Astrocyte (in vitro differentiated cells and primary cell): ENCODE data around the gene SLC30A1. TPM values are rescaled to one million over a fixed set of nuclear protein-coding genes. Genes with fewer than 3 reads are reported as not detected.

Experiments used
- DNase-seq: peaks from one replicate; pipeline ENCODE4 v3.0.0-alpha.2; 2010; ENCODE audit warnings: low read depth
- FAIRE-seq: peaks from 2 replicates; lab custom pipeline; 2011; peaks lifted over from hg19 to GRCh38; lab: Jason Lieb, UNC
- H2AFZ ChIP-seq: 2 replicates; pipeline ENCODE4 v1.6.0; 2012; ENCODE audit warnings: low read depth, low read length, inconsistent platforms
- H3K27ac ChIP-seq: 2 replicates; pipeline ENCODE4 v1.5.1; 2011; ENCODE audit warnings: low read depth, low read length, inconsistent platforms
- H3K27me3 ChIP-seq: 2 replicates; pipeline ENCODE4 v1.6.0; 2011; ENCODE audit warnings: low read length, inconsistent platforms; ENCODE audit not compliant: insufficient read depth
- H3K36me3 ChIP-seq: 2 replicates; pipeline ENCODE4 v1.5.1; 2011; ENCODE audit warnings: low read length, inconsistent platforms; ENCODE audit not compliant: insufficient read depth
- H3K4me1 ChIP-seq: 2 replicates; pipeline ENCODE4 v1.5.1; 2011; ENCODE audit warnings: low read length, inconsistent platforms; ENCODE audit not compliant: insufficient read depth
- H3K4me2 ChIP-seq: 2 replicates; pipeline ENCODE4 v1.6.0; 2012; ENCODE audit warnings: low read length, inconsistent platforms
- H3K4me3 ChIP-seq: 2 replicates; pipeline ENCODE4 v1.5.1; 2011; ENCODE audit warnings: low read depth, mild to moderate bottlenecking, low read length, inconsistent platforms; ENCODE audit not compliant: insufficient read depth
- H3K79me2 ChIP-seq: 2 replicates; pipeline ENCODE4 v1.6.0; 2012; ENCODE audit warnings: mild to moderate bottlenecking, low read length, inconsistent platforms; ENCODE audit not compliant: insufficient read depth
- H3K9ac ChIP-seq: 2 replicates; pipeline ENCODE4 v1.6.0; 2012; ENCODE audit warnings: mild to moderate bottlenecking, low read length, inconsistent platforms
- H3K9me3 ChIP-seq: 2 replicates; pipeline ENCODE4 v1.5.1; 2012; ENCODE audit warnings: low read depth, mild to moderate bottlenecking, low read length, inconsistent platforms; ENCODE audit not compliant: insufficient read depth
- H4K20me1 ChIP-seq: 2 replicates; pipeline ENCODE4 v1.6.0; 2012; ENCODE audit warnings: low read length, inconsistent platforms; ENCODE audit not compliant: insufficient read depth
- H3K27ac Mint-ChIP-seq: one replicate; pipeline ENCODE4 v1.8.0; 2021; ENCODE audit warnings: mild to moderate bottlenecking, mixed read lengths; ENCODE audit not compliant: unreplicated experiment
- H3K27me3 Mint-ChIP-seq: one replicate; pipeline ENCODE4 v1.8.0; 2021; ENCODE audit warnings: low read depth, mixed read lengths; ENCODE audit not compliant: unreplicated experiment
- H3K36me3 Mint-ChIP-seq: one replicate; pipeline ENCODE4 v1.8.0; 2021; ENCODE audit warnings: low read depth, mixed read lengths; ENCODE audit not compliant: unreplicated experiment
- H3K4me1 Mint-ChIP-seq: one replicate; pipeline ENCODE4 v1.8.0; 2021; ENCODE audit warnings: low read depth, mixed read lengths; ENCODE audit not compliant: unreplicated experiment
- H3K4me3 Mint-ChIP-seq: one replicate; pipeline ENCODE4 v1.8.0; 2021; ENCODE audit warnings: mild to moderate bottlenecking, moderate library complexity, mixed read lengths; ENCODE audit not compliant: unreplicated experiment
- H3K9me3 Mint-ChIP-seq: one replicate; pipeline ENCODE4 v1.8.0; 2021; ENCODE audit warnings: mild to moderate bottlenecking, mixed read lengths; ENCODE audit not compliant: unreplicated experiment
- EZH2 ChIP-seq: IDR thresholded peaks from 2 replicates; pipeline ENCODE4 v1.6.1; 2012; ENCODE audit warnings: mild to moderate bottlenecking, low read length, inconsistent platforms; ENCODE audit not compliant: insufficient read depth
- total RNA-seq: library from RNA; stranded (reverse); gene quantifications from 2 replicates; pipeline ENCODE4 v1.2.1, GENCODE V29; 2021
- TF ChIP-seq, protein P1 (sequence below): IDR thresholded peaks from 2 replicates; pipeline ENCODE4 v1.5.1; 2011; ENCODE audit warnings: low read depth, mild to moderate bottlenecking, inconsistent platforms, low read length, moderate library complexity; ENCODE audit not compliant: insufficient read depth

The SLC30A1 gene
- total RNA-seq, 1 donor from 2014 or later, result 35.0 TPM

DNA sequence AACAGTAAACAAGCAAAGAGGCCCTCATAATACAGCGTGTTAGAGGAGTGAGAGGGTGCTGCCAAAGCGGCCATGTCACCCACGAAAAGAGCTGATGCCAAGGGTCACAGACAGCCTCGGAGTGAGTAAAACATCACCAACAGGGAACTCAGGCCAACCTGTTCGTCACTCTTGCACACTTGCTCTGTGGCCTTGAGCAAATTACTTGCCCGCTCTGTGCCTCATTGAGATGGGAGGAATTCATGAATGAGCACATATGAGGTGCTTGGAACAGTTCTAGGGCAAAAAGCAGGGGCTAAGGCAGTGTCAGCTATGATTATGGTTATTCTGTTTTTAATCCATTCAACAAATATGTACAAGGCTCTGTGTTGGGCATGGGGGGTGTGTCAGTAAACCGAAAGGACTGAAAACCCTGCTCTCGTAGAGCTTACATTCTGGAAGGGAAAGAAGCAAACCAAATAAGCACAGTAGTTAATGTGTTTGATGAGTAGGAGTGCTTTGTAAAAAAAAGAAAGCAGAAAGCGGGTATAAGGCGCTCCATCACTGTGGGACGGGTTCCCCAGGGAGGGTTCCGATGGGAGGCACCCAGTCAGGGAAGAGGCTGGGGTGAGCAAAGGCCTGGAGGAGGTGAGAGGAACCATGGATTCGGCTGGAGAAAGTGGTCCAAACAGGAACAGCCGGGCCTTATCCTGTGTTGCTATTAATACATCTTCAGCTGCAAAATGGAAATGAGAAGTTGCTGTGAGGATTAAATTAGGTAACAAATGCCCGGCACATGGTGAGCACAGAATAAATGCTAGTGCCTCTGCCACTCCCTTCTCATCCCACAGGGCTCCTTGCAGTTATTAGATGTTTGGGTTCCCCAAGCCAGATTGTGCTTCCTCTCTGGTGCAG lies 47.5 kb downstream of the SLC30A1 start:
- Histone ChIP-seq H3K79me2 (no peaks in the 10 kb centered on the region), H3K4me3 (no peak overlapping the region), H3K4me1 (no peaks in the 10 kb centered on the region), H4K20me1 (no peaks in the 10 kb centered on the region), H3K27ac (no peak overlapping the region), H3K9ac (no peak overlapping the region), H3K27me3 (peaks cover 9% of the 10 kb centered on the region), H3K36me3 (no peaks in the 10 kb centered on the region), H3K9me3 (no peaks in the 10 kb centered on the region), H2AFZ (no peak overlapping the region), H3K4me2 (no peak overlapping the region)
- Mint-ChIP-seq H3K36me3 (no peaks in the 10 kb centered on the region), H3K4me3 (no peak overlapping the region), H3K9me3 (no peaks in the 10 kb centered on the region), H3K4me1 (no peaks in the 10 kb centered on the region), H3K27me3 (peaks cover 27% of the 10 kb centered on the region), H3K27ac (no peak overlapping the region)
- TF ChIP-seq EZH2, result no peak
- TF ChIP-seq, protein P1, sequence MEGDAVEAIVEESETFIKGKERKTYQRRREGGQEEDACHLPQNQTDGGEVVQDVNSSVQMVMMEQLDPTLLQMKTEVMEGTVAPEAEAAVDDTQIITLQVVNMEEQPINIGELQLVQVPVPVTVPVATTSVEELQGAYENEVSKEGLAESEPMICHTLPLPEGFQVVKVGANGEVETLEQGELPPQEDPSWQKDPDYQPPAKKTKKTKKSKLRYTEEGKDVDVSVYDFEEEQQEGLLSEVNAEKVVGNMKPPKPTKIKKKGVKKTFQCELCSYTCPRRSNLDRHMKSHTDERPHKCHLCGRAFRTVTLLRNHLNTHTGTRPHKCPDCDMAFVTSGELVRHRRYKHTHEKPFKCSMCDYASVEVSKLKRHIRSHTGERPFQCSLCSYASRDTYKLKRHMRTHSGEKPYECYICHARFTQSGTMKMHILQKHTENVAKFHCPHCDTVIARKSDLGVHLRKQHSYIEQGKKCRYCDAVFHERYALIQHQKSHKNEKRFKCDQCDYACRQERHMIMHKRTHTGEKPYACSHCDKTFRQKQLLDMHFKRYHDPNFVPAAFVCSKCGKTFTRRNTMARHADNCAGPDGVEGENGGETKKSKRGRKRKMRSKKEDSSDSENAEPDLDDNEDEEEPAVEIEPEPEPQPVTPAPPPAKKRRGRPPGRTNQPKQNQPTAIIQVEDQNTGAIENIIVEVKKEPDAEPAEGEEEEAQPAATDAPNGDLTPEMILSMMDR, result no peak
- DNase-seq (no peak), FAIRE-seq (no peak)

DNA sequence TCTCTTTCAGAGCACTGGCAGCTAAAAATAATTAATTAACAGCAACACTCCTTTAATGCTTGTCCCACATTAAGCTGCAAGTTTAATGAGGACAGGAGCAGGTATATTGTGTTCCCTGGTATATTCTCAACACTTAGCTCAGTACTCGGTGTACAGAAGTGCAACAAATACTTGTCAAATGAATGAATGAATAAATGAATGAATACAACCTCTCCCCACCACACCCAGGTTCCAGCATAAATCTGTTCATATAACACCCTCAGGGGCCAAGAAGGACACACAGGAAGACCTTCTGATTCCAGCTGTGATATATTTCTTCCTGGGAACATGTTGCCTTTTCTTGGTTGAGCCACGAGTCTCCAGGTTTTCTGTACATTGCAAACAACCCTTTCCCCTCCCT lies 48.9 kb downstream of the SLC30A1 start:
- H2AFZ ChIP-seq, result no peak overlapping the region
- no peak for TF ChIP-seq EZH2
- TF ChIP-seq, protein P1, result no peak
- H3K36me3 ChIP-seq, result no peaks in the 10 kb centered on the region
- no peak for DNase-seq
- H3K4me1 ChIP-seq, result no peaks in the 10 kb centered on the region
- no peak overlapping the region for H3K9ac ChIP-seq
- no peaks in the 10 kb centered on the region for H4K20me1 ChIP-seq
- no peaks in the 10 kb centered on the region for H3K79me2 ChIP-seq
- H3K9me3 Mint-ChIP-seq, result no peaks in the 10 kb centered on the region
- no peak overlapping the region for H3K27ac ChIP-seq
- no peak overlapping the region for H3K4me2 ChIP-seq
- H3K36me3 Mint-ChIP-seq, result no peaks in the 10 kb centered on the region
- H3K4me3 Mint-ChIP-seq, result no peak overlapping the region
- H3K27me3 ChIP-seq, result peaks cover 9% of the 10 kb centered on the region
- FAIRE-seq, result no peak
- no peak overlapping the region for H3K4me3 ChIP-seq
- no peak overlapping the region for H3K27ac Mint-ChIP-seq
- H3K27me3 Mint-ChIP-seq, result peaks cover 27% of the 10 kb centered on the region
- no peaks in the 10 kb centered on the region for H3K4me1 Mint-ChIP-seq
- no peaks in the 10 kb centered on the region for H3K9me3 ChIP-seq

DNA sequence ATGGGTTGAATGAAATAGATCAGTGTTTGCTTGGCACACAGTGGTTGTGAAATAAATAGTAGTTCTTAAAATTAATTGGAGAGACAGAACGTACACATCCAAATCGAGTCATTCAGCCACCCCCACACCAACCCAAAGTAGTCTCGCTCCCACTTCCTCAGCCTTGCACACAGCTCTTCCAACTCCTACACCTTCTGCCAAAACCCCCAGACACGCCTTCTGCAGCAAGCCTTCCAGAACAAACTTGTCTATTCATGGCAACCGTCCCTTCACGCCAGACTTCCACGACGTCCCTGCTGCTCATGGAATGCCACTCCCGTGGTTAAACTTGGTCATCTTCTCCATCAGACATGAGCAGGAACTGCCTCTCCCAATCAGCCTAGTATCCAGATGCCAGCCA lies 49.5 kb downstream of the SLC30A1 start:
- TF ChIP-seq, protein P1, result no peak
- no peak for TF ChIP-seq EZH2
- Histone ChIP-seq H3K36me3 (no peaks in the 10 kb centered on the region), H3K9me3 (no peaks in the 10 kb centered on the region), H2AFZ (no peak overlapping the region), H3K4me1 (no peaks in the 10 kb centered on the region), H3K79me2 (no peaks in the 10 kb centered on the region), H3K4me2 (no peak overlapping the region), H3K9ac (no peak overlapping the region), H3K27ac (no peak overlapping the region), H3K4me3 (no peak overlapping the region), H4K20me1 (no peaks in the 10 kb centered on the region), H3K27me3 (peaks cover 9% of the 10 kb centered on the region)
- H3K27ac Mint-ChIP-seq, result no peak overlapping the region
- no peak overlapping the region for H3K4me3 Mint-ChIP-seq
- no peaks in the 10 kb centered on the region for H3K36me3 Mint-ChIP-seq
- peak; percentile 20 for DNase-seq
- no peaks in the 10 kb centered on the region for H3K9me3 Mint-ChIP-seq
- no peak for FAIRE-seq
- no peaks in the 10 kb centered on the region for H3K4me1 Mint-ChIP-seq
- H3K27me3 Mint-ChIP-seq, result peaks cover 27% of the 10 kb centered on the region
